A673 (cell line): ENCODE measurements around the gene NFATC1. TPM values are rescaled to one million over a fixed set of nuclear protein-coding genes. Genes with fewer than 3 reads are reported as not detected.

Experiments
- BruUV-seq: library from RNA; stranded (reverse); fragments of 400-500 nt; replicated peaks from 2 replicates; lab custom pipeline; 2021; lab: Mats Ljungman, UMichigan
- CTCF ChIA-PET: fragments of 300-600 bp; sonication (Branson Sonifier 250); formaldehyde crosslinking; loops from one replicate; lab custom pipeline; 2022; ENCODE audit warnings: antibody characterized with exemption; lab: Charles Lee
- POLR2A ChIA-PET: fragments of 300-600 bp; sonication (Branson Sonifier 250); formaldehyde crosslinking; loops from one replicate; lab custom pipeline; 2022; ENCODE audit warnings: antibody characterized with exemption; ENCODE audit not compliant: low non-redundant PET; lab: Charles Lee
- DNase-seq: peaks from one replicate; pipeline ENCODE4 v3.0.0-alpha.2; 2015; ENCODE audit warnings: low spot score
- H3K27ac ChIP-seq: fragments of 200-600 bp; sonication (generic); 2 replicates; pipeline ENCODE4 v1.5.1; 2016; ENCODE audit warnings: mixed run types, low read depth, mild to moderate bottlenecking, mixed read lengths, antibody characterized with exemption, low read length; ENCODE audit not compliant: poor library complexity, severe bottlenecking
- H3K27me3 ChIP-seq: fragments of 200-600 bp; sonication (generic); replicated peaks from 2 replicates; pipeline ENCODE4 v1.6.1; 2017; ENCODE audit warnings: mixed run types, low read depth, mild to moderate bottlenecking, mixed read lengths, antibody characterized with exemption, low read length; ENCODE audit not compliant: insufficient read depth, poor library complexity
- H3K36me3 ChIP-seq: fragments of 200-600 bp; sonication (generic); 2 replicates; pipeline ENCODE4 v1.6.1; 2016; ENCODE audit warnings: mixed run types, mild to moderate bottlenecking, mixed read lengths, antibody characterized with exemption, low read length; ENCODE audit not compliant: insufficient read depth, poor library complexity, severe bottlenecking
- H3K4me1 ChIP-seq: fragments of 200-600 bp; sonication (generic); 2 replicates; pipeline ENCODE4 v1.6.1; 2017; ENCODE audit warnings: mixed run types, mild to moderate bottlenecking, mixed read lengths, antibody characterized with exemption, low read length; ENCODE audit not compliant: insufficient read depth, poor library complexity, severe bottlenecking
- H3K4me3 ChIP-seq: fragments of 200-600 bp; sonication (generic); 2 replicates; pipeline ENCODE4 v1.5.1; 2016; ENCODE audit warnings: low read depth, mixed run types, mild to moderate bottlenecking, mixed read lengths, low read length; ENCODE audit not compliant: poor library complexity, severe bottlenecking
- H3K9me3 ChIP-seq: fragments of 200-600 bp; sonication (generic); 2 replicates; pipeline ENCODE4 v1.6.1; 2016; ENCODE audit warnings: mixed run types, low read depth, mild to moderate bottlenecking, mixed read lengths, antibody characterized with exemption, low read length; ENCODE audit not compliant: poor library complexity, severe bottlenecking
- CTCF ChIP-seq: fragments of 300-800, 200-600 bp; sonication (generic); conservative IDR thresholded peaks from 2 replicates; pipeline ENCODE4 v1.5.1; 2017; ENCODE audit warnings: low read depth, mild to moderate bottlenecking, antibody characterized with exemption, low read length, moderate library complexity, mixed read lengths
- EZH2 ChIP-seq: fragments of 200-600 bp; sonication (generic); IDR thresholded peaks from 2 replicates; pipeline ENCODE4 v1.6.1; 2017; ENCODE audit warnings: borderline replicate concordance, low read depth, mild to moderate bottlenecking, mixed read lengths, antibody characterized with exemption, low read length; ENCODE audit not compliant: poor library complexity, severe bottlenecking
- intact Hi-C: fragments of 100-400 bp; cut with micrococcal nuclease; formaldehyde crosslinking; loops from one replicate; pipeline ENCODE4 v1.10.0; 2022; ENCODE audit not compliant: unreplicated experiment
- total RNA-seq: library from RNA; stranded (reverse); gene quantifications from 2 replicates; pipeline ENCODE4 v1.2.3, GENCODE V29; 2021

Gene NFATC1
- total RNA-seq, 1 experiment from 2014 or later: 10.4 TPM

- ChIA-PET POLR2A (no interaction called here), CTCF (no interaction called here)
- DNase-seq: no peak
- TF ChIP-seq CTCF (no peak), EZH2 (no peak)
- no TSS peak for BruUV-seq
- Histone ChIP-seq H3K27ac (no peak overlapping the region), H3K4me3 (no peak overlapping the region), H3K4me1 (no peaks in the 10 kb centered on the region), H3K36me3 (no peaks in the 10 kb centered on the region), H3K27me3 (no peaks in the 10 kb centered on the region), H3K9me3 (no peaks in the 10 kb centered on the region)
- intact Hi-C loops: no loop called here
These were observed 40.0 kb upstream of the NFATC1 start for GRCh38 chr18:79355433-79356335.

- no peaks in the 10 kb centered on the region for H3K4me1 ChIP-seq
- no peaks in the 10 kb centered on the region for H3K36me3 ChIP-seq
- ChIA-PET CTCF (no interaction called here), POLR2A (no interaction called here)
- BruUV-seq: no TSS peak
- H3K27me3 ChIP-seq: no peaks in the 10 kb centered on the region
- no peak for TF ChIP-seq EZH2
- TF ChIP-seq CTCF: no peak
- no peaks in the 10 kb centered on the region for H3K9me3 ChIP-seq
- no peak for DNase-seq
- intact Hi-C loops: no loop called here
- no peak overlapping the region for H3K4me3 ChIP-seq
- no peak overlapping the region for H3K27ac ChIP-seq
These were observed 39.3 kb upstream of the NFATC1 start for GRCh38 chr18:79356435-79356834.

- CTCF ChIA-PET: no interaction called here
- Histone ChIP-seq H3K36me3 (peaks cover 5% of the 10 kb centered on the region), H3K4me3 (no peak overlapping the region), H3K9me3 (no peaks in the 10 kb centered on the region), H3K27me3 (no peaks in the 10 kb centered on the region), H3K27ac (no peak overlapping the region), H3K4me1 (no peaks in the 10 kb centered on the region)
- no TSS peak for BruUV-seq
- DNase-seq: no peak
- no peak for TF ChIP-seq CTCF
- TF ChIP-seq EZH2: no peak
- intact Hi-C loops: no loop called here
- POLR2A ChIA-PET: interaction anchor here (0.7 kb wide), 1 partner anchor 134 kb away, joined by 4 read pairs; no protein-coding TSS in a partner anchor
These were observed 34.8 kb upstream of the NFATC1 start for GRCh38 chr18:79360933-79361332.
